ENCODE results near the gene ARID5B. TPM values are rescaled to one million over a fixed set of nuclear protein-coding genes. Genes with fewer than 3 reads are reported as not detected.

The ARID5B gene
- polyA plus RNA-seq, 1 donor from 2014 or later: 2.1 TPM

DNA sequence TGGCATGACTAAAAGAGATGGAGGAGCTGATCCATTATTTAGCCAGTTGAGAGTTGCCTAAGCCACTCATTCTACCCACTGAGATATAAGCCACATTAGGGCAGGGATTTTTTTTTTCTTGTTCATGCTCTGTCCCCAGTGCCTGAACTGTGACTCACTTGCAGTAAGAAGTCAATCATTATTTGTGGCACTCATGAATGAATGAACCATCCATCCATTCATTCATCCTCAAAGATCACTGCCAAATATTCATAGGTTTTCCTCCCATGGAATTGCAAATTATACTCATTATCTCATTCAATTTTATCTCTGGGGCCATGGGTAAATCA is 22.8 kb upstream of the ARID5B start:
- Histone ChIP-seq H3K9me3 (ENCODE audit: low read length) (no peaks in the 10 kb centered on the region), H3K27me3 (ENCODE audit: insufficient read depth, low read depth, low read length) (no peaks in the 10 kb centered on the region)

GRCh38 chr10:61882621-61883370 is 18.7 kb upstream of the ARID5B start:
- no peaks in the 10 kb centered on the region for H3K36me3 ChIP-seq (ENCODE audit: insufficient read depth, low read length)
- H3K79me2 ChIP-seq (replicated peaks; ENCODE audit: insufficient read depth, low read length): no peaks in the 10 kb centered on the region
- H3K4me2 ChIP-seq (ENCODE audit: low read length): no peak overlapping the region
- TF ChIP-seq EZH2 (IDR thresholded peaks at IDR 0.05; ENCODE audit: borderline replicate concordance, insufficient read depth, low read length, poor library complexity, severe bottlenecking) (no peak), MXI1 (conservative IDR thresholded peaks at IDR 0.05; ENCODE audit: poor library complexity, severe bottlenecking) (no peak), SMC3 (conservative IDR thresholded peaks at IDR 0.05; ENCODE audit: poor library complexity) (no peak), TAF1 (IDR thresholded peaks at IDR 0.05; ENCODE audit: low read depth) (no peak), REST (IDR thresholded peaks at IDR 0.05; ENCODE audit: borderline replicate concordance) (no peak), EP300 (conservative IDR thresholded peaks at IDR 0.05; ENCODE audit: poor library complexity, severe bottlenecking) (no peak), POLR2AphosphoS5 (IDR thresholded peaks at IDR 0.05) (no peak), RAD21 (conservative IDR thresholded peaks at IDR 0.05) (no peak)
- TF ChIP-seq, protein P1, sequence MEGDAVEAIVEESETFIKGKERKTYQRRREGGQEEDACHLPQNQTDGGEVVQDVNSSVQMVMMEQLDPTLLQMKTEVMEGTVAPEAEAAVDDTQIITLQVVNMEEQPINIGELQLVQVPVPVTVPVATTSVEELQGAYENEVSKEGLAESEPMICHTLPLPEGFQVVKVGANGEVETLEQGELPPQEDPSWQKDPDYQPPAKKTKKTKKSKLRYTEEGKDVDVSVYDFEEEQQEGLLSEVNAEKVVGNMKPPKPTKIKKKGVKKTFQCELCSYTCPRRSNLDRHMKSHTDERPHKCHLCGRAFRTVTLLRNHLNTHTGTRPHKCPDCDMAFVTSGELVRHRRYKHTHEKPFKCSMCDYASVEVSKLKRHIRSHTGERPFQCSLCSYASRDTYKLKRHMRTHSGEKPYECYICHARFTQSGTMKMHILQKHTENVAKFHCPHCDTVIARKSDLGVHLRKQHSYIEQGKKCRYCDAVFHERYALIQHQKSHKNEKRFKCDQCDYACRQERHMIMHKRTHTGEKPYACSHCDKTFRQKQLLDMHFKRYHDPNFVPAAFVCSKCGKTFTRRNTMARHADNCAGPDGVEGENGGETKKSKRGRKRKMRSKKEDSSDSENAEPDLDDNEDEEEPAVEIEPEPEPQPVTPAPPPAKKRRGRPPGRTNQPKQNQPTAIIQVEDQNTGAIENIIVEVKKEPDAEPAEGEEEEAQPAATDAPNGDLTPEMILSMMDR (IDR thresholded peaks at IDR 0.05; ENCODE audit: poor library complexity, severe bottlenecking): no peak
- H3K27me3 ChIP-seq (ENCODE audit: insufficient read depth, low read depth, low read length): no peaks in the 10 kb centered on the region
- no peak overlapping the region for H2AFZ ChIP-seq (ENCODE audit: low read depth, low read length)
- H4K20me1 ChIP-seq (ENCODE audit: insufficient read depth): no peaks in the 10 kb centered on the region
- no peaks in the 10 kb centered on the region for H3K9me3 ChIP-seq (ENCODE audit: low read length)
- H3K9ac ChIP-seq (ENCODE audit: low read length): no peak overlapping the region
- no peak overlapping the region for H3K4me3 ChIP-seq (ENCODE audit: low read length)
- H3K27ac ChIP-seq (ENCODE audit: low read length): no peak overlapping the region
- no peaks in the 10 kb centered on the region for H3K9me2 ChIP-seq (ENCODE audit: insufficient read depth, low read length)
- no peaks in the 10 kb centered on the region for H3F3A ChIP-seq (ENCODE audit: insufficient read depth, low read length, poor library complexity, severe bottlenecking)

More for the DNA sequence above, 22.8 kb upstream of the ARID5B start:
- H4K20me1 ChIP-seq (ENCODE audit: insufficient read depth): no peaks in the 10 kb centered on the region
- H3K9me2 ChIP-seq (ENCODE audit: insufficient read depth, low read length): no peaks in the 10 kb centered on the region
- no peak overlapping the region for H3K9ac ChIP-seq (ENCODE audit: low read length)
- H3K27ac ChIP-seq (ENCODE audit: low read length): no peak overlapping the region
- H3F3A ChIP-seq (ENCODE audit: insufficient read depth, low read length, poor library complexity, severe bottlenecking): no peaks in the 10 kb centered on the region
- no peak overlapping the region for H3K4me3 ChIP-seq (ENCODE audit: low read length)
- no peaks in the 10 kb centered on the region for H3K36me3 ChIP-seq (ENCODE audit: insufficient read depth, low read length)
- no peak overlapping the region for H2AFZ ChIP-seq (ENCODE audit: low read depth, low read length)
- no peak overlapping the region for H3K4me2 ChIP-seq (ENCODE audit: low read length)
- no peaks in the 10 kb centered on the region for H3K79me2 ChIP-seq (replicated peaks; ENCODE audit: insufficient read depth, low read length)
- TF ChIP-seq MXI1 (conservative IDR thresholded peaks at IDR 0.05; ENCODE audit: poor library complexity, severe bottlenecking) (no peak), EP300 (conservative IDR thresholded peaks at IDR 0.05; ENCODE audit: poor library complexity, severe bottlenecking) (no peak)

Measured in neural cell (in vitro differentiated cells).